Neural progenitor cell (in vitro differentiated cells): Measurements from ENCODE around the gene SPAG16.

ENCODE experiments used
- CTCF ChIP-seq: fragments of 200-600 bp; sonication (generic); IDR thresholded peaks from 2 replicates; pipeline ENCODE4 v1.5.1; 2017; ENCODE audit warnings: antibody characterized with exemption, mild to moderate bottlenecking
- EZH2 ChIP-seq: fragments of 200-600 bp; sonication (generic); IDR thresholded peaks from 2 replicates; pipeline ENCODE4 v1.6.1; 2017; ENCODE audit warnings: antibody characterized with exemption, mild to moderate bottlenecking, moderate library complexity
- EZH2phosphoT487 ChIP-seq: fragments of 200-600 bp; sonication (generic); IDR thresholded peaks from 2 replicates; pipeline ENCODE4 v1.6.1; 2017; ENCODE audit warnings: antibody characterized with exemption

- TF ChIP-seq CTCF (peak; percentile 57), EZH2 (no peak), EZH2phosphoT487 (no peak)
Observed at GRCh38 chr2:213806125-213806726, 522.0 kb downstream of the SPAG16 start.
